Suprapubic skin (tissue), 4 donors: Measurements from ENCODE around the gene AQR.

ENCODE experiments used
- CTCF ChIP-seq, 2 donors: fragments of 200-600 bp in 1 of 2; fragments of 450-650 bp in 1 of 2; sonication (generic) in 1 of 2; IDR thresholded peaks; one replicate each; pipeline ENCODE4 v1.5.1; 2016 to 2019; ENCODE audit warnings: antibody characterized with exemption in 2 of 2, mild to moderate bottlenecking in 1 of 2, moderate library complexity in 1 of 2
- EP300 ChIP-seq: sonication (generic); formaldehyde crosslinking; IDR thresholded peaks from one replicate; pipeline ENCODE4 v1.6.1; 2017; ENCODE audit warnings: antibody characterized with exemption
- POLR2A ChIP-seq, 2 donors: fragments of 450-650 bp; IDR thresholded peaks; one replicate each; pipeline ENCODE4 v1.6.1; 2017; ENCODE audit warnings: antibody characterized with exemption in 2 of 2, mild to moderate bottlenecking in 2 of 2, moderate library complexity in 2 of 2
- POLR2AphosphoS5 ChIP-seq, 3 donors: sonication (generic); formaldehyde crosslinking; IDR thresholded peaks; one replicate each; pipeline ENCODE4 v1.6.1; 2017; ENCODE audit warnings: antibody characterized with exemption in 3 of 3

- TF ChIP-seq POLR2A (IDR thresholded peaks at IDR 0.05) (no peak), CTCF (IDR thresholded peaks at IDR 0.05) (no peak), POLR2AphosphoS5 (IDR thresholded peaks at IDR 0.05) (no peak), EP300 (no peak)
Observed at GRCh38 chr15:34802803-34803750, 166.5 kb downstream of the AQR start.
